ENCODE measurements around the gene CDH4.

CDH4 gene

GRCh38 chr20:61701401-61701800, 449.3 kb downstream of the CDH4 start:
- DNase-seq = no peak

GRCh38 chr20:61701802-61702201, 449.7 kb downstream of the CDH4 start:
- DNase-seq = no peak

GRCh38 chr20:61702246-61702645, 450.2 kb downstream of the CDH4 start:
- no peak for DNase-seq

- no peak for DNase-seq
Observed at GRCh38 chr20:61704661-61705060, 452.6 kb downstream of the CDH4 start.

- DNase-seq = no peak
Observed at GRCh38 chr20:61705386-61706258, 453.6 kb downstream of the CDH4 start.

- DNase-seq = no peak
Observed at GRCh38 chr20:61706259-61706961, 454.3 kb downstream of the CDH4 start.

GRCh38 chr20:61708891-61709290, 456.8 kb downstream of the CDH4 start:
- no peak for DNase-seq

GRCh38 chr20:61710108-61710507, 458.0 kb downstream of the CDH4 start:
- no peak for DNase-seq

- DNase-seq = no peak
Observed at GRCh38 chr20:61712688-61713087, 460.6 kb downstream of the CDH4 start.

GRCh38 chr20:61718361-61719005, 466.4 kb downstream of the CDH4 start:
- no peak for DNase-seq

GRCh38 chr20:61719691-61720347, 467.8 kb downstream of the CDH4 start:
- no peak for DNase-seq

GRCh38 chr20:61720348-61720696, 468.3 kb downstream of the CDH4 start:
- DNase-seq = no peak

- DNase-seq = no peak
Observed at GRCh38 chr20:61722146-61722678, 470.2 kb downstream of the CDH4 start.

GRCh38 chr20:61723529-61724257, 471.6 kb downstream of the CDH4 start:
- DNase-seq = no peak

GRCh38 chr20:61724376-61724775, 472.3 kb downstream of the CDH4 start:
- DNase-seq = no peak

GRCh38 chr20:61725145-61725544, 473.1 kb downstream of the CDH4 start:
- no peak for DNase-seq

GRCh38 chr20:61725966-61726365, 473.9 kb downstream of the CDH4 start:
- DNase-seq = no peak

- no peak for DNase-seq
Observed at GRCh38 chr20:61726979-61727378, 474.9 kb downstream of the CDH4 start.

- DNase-seq = no peak
Observed at GRCh38 chr20:61727761-61728160, 475.7 kb downstream of the CDH4 start.

GRCh38 chr20:61728326-61728725, 476.3 kb downstream of the CDH4 start:
- no peak for DNase-seq

- DNase-seq = no peak
Observed at GRCh38 chr20:61728786-61729770, 477.0 kb downstream of the CDH4 start.
